NCI-H510A treated with DMSO at 0.1 percent for 48 hours (cell line): ENCODE measurements around the gene SLC25A12.
A peak's percentile ranks its signal among the peaks of the same experiment; 100 is the strongest.
"Not testable (repeated sequence)": the region's sequence is repeated elsewhere in the genome, so short reads cannot be mapped to it uniquely, and the experiment has no call there.

Experiments used
- DNase-seq: peaks from one replicate; lab custom pipeline; 2025; lab: John Stamatoyannopoulos, UW

The SLC25A12 gene

DNA sequence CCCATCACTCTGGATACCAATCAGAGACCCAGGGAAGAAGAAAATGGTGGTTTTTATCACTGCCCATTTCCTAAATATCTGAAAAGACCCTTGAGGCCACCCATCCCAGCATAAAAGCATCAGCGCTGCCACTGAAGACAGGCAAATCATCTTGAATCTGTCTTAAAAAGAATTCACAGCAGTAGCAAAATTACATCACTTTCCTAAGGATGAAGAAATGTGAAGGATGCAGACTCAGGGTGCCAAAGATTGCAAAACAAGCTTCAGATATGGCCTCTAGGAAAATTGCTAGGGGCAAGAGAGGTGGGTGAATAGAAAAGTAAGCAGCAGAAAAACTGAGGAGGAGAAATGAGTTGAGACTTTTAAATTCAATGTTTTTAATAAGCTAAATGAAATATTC, 70.0 kb downstream of the SLC25A12 start:
- no peak for DNase-seq

- DNase-seq: no peak
These were observed 71.3 kb downstream of the SLC25A12 start for GRCh38 chr2:171822525-171823322.

DNA sequence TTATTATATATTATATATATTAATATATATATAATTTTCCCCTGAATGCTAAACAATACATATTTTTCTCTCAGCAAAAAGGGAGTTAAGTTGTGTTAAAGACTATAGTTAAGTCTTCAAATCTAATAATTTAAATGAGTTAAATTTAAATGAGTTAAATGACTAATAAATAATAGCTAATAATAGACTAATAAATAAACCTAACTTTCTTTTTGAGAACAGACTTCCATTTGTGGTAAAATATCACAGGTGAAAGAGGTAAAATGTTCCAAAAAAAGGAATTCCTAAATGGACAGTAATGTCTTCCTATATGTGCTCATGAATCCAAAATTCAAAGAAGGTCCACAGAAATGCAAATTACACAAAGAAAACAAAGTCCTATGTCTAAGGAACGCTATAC, 74.6 kb downstream of the SLC25A12 start:
- DNase-seq: no peak

DNA sequence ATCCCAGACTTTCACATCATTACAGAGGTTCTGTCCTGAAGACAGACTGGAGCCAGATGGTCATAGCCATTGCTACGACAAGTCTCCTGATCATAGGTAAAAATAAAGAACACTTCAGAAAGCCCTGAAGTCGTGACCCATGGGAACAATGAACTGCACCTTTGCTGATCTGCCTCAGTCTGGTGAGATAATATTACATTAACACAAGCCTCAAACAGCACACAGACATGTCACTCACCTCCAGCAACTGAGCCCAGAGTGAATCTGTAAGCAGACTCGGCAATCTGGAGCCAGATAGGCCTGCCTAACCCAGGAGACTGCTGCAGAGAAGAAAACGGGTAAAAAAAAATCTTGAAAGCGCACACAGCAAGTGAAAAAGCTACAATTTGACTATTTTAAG, 79.2 kb downstream of the SLC25A12 start:
- no peak for DNase-seq

DNA sequence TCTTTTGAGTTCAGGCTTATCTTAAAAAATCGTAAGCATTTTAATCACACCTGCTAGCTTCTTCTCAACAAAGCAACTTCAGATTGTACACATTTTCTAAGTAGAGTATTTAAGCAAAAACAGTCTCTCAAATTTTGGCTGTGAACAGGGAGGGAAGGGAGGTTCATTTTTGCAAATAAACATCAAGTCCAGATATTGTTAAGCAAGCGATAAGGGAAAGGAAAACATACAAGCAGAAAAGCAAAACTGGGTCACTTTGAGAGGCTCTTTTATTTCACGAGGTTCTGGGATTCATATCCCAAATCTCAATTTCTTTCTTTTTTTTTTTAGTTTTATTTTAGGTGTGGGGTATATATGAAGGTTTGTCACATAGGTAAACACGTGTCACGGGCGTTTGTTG, 79.9 kb downstream of the SLC25A12 start:
- DNase-seq: no peak

DNA sequence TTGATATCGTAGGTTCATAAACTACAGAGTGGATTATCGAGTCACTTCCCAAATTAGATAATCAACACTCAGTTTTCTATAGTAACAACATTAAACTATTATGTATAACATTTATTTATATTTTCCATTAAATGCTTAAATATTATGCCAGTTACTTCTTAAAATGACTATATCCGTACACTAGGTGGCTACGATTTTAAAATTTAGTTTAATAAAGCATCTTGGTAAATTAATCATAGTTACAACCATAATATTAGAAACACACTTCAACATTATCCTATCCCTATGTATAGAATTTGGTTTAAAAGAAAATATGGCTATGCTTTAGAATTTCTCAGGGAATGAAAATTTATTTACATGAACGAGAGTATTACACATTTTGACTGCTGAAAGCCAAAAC, 80.3 kb downstream of the SLC25A12 start:
- no peak for DNase-seq

DNA sequence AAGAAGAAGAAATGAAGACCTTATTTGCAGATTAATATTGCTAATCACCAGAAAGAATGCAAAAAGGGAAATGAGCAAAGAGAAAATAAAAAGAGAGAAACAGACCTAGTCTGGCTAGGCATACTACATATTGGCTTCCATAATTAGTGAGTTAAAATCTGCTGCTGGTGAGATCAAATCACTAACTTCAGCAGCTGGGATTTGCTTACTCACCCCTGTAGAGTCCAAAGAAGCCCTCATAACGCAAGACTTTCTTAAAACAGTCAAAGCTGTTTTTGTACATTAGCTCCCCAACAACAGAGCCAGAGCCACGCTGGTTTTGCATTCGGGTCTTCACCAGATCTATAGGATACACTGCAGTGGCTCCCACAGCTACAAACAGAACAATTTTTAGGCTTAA, 80.9 kb downstream of the SLC25A12 start:
- DNase-seq: no peak

GRCh38 chr2:171811245-171811628, 82.8 kb downstream of the SLC25A12 start:
- DNase-seq: peak; percentile 87

DNA sequence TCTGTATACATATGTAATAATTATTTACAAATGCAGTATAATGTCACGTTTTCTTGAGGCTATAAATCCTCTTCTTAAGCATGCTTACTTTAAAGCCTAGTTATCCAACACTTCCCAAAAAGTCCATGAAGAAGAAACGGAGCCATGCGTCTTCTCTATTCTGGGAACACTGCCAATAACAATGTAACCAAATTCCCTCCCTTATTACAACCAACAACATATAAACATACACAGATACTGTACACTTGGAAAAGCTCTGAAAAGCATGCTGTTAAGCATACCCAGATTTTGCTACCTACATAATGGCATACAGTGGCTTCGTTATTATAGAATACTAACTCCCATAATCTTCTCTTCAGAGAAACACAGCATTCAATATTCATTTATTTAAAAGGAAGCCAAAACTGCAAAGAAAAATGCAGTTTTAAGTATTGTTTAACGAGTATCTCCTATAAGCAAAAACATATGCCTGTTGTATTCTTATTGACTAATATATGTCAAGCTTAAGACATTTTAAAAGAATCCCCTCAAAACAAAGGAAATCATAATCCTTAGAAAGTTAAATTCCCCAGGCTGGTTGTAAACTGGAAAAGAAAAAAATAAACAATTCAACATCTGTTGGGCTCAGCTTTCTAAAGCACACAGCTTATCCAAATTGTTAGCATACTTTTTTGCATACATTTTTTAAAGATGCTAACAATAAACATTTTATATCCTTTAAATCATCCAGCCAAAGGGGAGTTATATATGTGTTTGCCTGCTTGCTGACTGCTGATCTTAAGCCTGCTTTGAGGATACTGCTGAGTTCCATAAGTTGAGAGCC, 83.4 kb downstream of the SLC25A12 start:
- no peak for DNase-seq

GRCh38 chr2:171808885-171809284, 85.2 kb downstream of the SLC25A12 start:
- not testable (repeated sequence) for DNase-seq

GRCh38 chr2:171807831-171808393, 86.1 kb downstream of the SLC25A12 start:
- DNase-seq: no peak

DNA sequence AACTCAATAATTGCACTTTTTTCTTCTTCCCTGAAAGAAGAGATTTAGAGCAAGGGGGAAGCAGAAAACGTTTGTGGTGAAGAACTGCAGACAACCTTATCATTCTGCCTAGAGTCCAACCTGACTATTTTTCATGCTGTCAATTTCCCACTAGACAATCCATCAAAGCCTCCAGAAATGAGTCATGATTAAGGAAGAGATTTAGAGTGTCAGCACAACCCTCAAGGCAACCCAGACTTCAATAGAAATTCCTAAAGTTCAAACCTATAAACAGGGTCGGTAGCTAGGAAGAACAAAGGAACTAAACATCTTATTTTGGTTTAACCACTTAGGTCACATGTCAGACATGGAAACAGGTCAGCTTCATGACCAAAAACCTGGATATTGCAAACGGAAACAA, 86.9 kb downstream of the SLC25A12 start:
- no peak for DNase-seq

GRCh38 chr2:171804456-171804855, 89.6 kb downstream of the SLC25A12 start:
- DNase-seq: no peak

- no peak for DNase-seq
These were observed 90.3 kb downstream of the SLC25A12 start for GRCh38 chr2:171803757-171804156.

GRCh38 chr2:171800639-171801038, 93.4 kb downstream of the SLC25A12 start:
- no peak for DNase-seq

DNA sequence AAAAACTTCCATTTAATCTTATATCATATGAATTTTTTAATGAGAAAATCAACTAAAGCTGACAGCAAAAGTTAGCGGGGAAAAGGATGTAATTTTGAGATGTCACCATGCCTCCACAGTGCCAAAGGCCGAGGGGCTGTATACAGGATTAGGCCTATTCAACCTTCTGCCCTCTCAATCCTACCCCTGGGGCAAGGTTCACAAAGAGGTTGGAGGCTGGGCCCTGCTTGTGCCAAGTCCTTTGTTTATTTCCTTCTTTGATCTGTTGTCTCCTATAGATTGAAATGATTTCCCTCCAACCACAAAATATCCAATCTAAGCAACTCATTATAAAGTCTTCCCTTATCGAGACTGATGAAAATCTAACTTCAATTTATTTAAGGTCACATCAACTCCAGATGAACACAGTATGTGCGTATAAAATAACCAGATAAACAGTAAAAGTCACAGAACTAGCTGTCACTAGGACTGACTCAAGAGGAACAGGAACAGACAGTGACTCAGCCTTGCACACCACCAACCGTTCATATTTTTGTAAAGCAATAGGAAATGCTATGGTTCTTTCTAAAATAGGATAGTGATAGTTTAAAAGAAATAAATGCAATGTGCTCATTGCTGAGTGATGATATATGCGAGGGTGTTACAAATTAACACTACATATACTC, 95.8 kb downstream of the SLC25A12 start:
- DNase-seq: no peak

DNA sequence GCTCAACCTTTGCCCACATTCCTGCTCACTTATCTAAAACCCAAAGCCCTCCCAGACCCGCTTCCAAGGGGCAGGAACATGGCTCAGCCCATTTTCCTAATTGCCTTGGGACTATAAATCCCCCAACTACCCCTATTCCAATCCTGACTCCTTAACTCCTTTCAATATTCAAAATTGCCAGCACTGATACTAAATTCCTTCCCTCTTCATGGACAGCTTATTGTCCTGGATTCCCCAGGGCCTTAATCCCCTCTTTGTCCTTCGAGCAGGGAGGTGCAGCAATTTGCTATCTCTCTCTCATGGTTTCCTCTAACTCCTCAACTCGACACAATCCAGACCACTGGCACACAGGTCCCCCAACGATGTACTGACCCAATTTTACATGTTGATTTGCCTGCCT, 99.1 kb downstream of the SLC25A12 start:
- DNase-seq: no peak

DNA sequence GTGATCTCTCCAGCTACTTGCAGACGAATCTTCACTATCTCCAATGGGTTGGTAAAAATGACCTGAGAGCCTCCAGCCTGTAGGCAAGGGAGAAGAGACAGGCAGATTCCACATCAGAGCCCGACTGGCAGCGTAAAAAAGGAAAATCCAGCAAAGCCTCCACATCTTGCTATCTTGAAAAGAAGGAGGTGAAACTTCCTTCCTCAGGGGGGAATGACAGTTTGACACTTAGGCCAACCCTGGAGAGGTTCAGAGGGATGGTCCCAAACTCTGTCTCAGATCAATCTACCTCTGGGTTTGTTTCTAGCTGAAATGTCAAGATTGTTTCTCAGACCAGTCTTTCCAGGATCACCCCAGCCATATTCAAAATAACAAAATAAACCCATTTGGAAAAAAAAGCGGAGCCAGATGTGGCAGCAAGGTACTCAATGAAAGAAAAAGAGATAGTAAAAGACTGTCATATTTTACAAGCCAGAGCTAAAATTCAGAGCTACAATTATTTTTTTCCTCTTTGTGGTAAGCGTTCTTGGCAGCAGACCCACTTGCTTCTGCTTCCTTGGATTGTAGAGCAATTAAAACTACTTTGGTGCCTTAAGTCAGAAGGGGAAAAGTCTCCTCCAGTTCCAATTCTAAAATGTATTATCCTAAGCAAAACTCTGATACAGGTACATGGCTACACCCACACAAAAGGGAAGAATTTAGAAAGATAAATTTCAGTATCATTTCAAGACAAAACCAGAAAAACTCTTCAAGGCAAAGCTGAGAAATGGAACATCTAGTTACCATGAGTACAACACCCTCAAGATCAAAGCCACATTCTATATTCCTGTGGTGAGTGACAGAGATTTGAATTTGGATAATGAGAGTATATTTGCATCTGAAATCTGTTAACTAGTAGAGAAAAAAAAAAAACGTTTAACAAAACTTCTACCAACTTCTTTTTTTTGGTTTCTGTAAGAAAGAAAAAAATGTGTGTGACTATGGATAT, 100.1 kb downstream of the SLC25A12 start:
- DNase-seq: no peak

GRCh38 chr2:171792886-171793580, 101.0 kb downstream of the SLC25A12 start:
- no peak for DNase-seq

GRCh38 chr2:171792157-171792556, 101.9 kb downstream of the SLC25A12 start:
- DNase-seq: no peak

- DNase-seq: no peak
These were observed 102.7 kb downstream of the SLC25A12 start for GRCh38 chr2:171791361-171791760.
